ENCODE measurements around the gene AP3B1.

DNA sequence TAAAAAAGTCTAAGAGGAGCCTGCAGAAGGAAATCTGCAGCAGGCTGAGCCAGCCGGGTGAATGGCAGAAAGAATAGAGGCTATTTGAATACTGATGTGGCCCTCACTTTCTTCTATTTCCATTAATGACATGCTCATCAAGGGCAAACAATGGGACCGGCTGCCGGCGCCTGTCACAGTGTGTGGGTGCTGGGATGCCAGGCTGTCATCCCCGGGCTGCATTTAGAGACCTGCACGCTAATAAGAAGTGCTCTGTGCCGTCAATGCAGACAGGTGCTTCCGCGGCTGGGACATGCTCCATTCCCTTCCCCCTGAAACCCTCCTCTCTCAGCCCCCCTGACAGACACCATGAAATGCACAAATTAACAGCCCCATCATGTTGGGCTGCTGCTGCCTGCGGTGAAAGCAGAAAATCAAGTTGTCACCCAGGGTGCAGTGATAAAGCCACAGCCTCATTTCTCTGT, 300.6 kb downstream of the AP3B1 start:
- TF ChIP-seq, protein P1, sequence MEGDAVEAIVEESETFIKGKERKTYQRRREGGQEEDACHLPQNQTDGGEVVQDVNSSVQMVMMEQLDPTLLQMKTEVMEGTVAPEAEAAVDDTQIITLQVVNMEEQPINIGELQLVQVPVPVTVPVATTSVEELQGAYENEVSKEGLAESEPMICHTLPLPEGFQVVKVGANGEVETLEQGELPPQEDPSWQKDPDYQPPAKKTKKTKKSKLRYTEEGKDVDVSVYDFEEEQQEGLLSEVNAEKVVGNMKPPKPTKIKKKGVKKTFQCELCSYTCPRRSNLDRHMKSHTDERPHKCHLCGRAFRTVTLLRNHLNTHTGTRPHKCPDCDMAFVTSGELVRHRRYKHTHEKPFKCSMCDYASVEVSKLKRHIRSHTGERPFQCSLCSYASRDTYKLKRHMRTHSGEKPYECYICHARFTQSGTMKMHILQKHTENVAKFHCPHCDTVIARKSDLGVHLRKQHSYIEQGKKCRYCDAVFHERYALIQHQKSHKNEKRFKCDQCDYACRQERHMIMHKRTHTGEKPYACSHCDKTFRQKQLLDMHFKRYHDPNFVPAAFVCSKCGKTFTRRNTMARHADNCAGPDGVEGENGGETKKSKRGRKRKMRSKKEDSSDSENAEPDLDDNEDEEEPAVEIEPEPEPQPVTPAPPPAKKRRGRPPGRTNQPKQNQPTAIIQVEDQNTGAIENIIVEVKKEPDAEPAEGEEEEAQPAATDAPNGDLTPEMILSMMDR (IDR thresholded peaks at IDR 0.05), result no peak
- no peak for TF ChIP-seq POLR2A (IDR thresholded peaks at IDR 0.05)
